GM21786 (cell line): ENCODE results near the gene CLEC2D.
"Not testable (repeated sequence)": the region's sequence is repeated elsewhere in the genome, so short reads cannot be mapped to it uniquely, and the experiment has no call there.

ENCODE experiments used
- ATAC-seq: cut with Tn5 transposase; IDR thresholded peaks from one replicate; pipeline ENCODE4 v1.9.1; 2021; ENCODE audit not compliant: unreplicated experiment

The CLEC2D gene

DNA sequence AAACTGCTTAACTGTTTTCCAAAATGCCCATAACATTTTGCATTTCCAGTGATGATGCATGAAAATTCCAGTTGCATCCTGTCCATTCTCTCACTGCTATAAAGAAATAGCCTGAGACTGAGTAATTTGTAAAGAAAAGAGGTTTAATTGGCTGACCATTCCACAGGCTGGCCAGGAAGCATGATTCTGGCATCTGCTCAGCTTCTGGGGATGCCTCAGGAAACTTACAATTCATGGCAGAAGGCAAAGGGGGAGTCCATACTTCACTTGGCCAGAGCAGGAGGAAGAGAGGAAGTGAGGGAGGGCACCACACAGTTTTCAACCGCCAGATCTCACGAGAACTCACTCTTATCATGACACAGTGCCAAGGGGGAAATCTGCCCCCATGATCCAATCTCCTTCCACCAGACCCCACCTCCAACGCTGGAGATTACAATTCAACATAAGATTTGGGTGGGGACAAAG lies 18.2 kb upstream of the CLEC2D start:
- no peak for ATAC-seq

DNA sequence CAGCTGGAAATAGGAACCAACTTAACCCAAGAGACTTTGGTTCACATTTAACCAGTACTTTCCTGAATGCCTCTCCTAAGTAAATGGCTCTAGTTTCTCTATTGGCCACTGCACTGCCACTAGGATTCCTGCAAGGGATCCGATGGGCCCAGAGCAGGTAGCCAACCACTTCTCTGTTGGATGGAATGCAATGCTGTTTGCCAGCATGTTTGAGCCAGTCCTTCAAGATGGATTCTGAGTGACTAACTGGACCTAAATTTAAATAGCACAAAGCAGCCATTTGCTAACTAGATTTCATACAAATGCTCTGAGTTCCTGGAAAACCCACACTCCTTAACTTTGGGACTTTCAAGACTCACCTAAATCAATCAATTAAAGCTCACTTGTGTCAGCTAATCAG lies 9.5 kb upstream of the CLEC2D start:
- ATAC-seq = no peak

DNA sequence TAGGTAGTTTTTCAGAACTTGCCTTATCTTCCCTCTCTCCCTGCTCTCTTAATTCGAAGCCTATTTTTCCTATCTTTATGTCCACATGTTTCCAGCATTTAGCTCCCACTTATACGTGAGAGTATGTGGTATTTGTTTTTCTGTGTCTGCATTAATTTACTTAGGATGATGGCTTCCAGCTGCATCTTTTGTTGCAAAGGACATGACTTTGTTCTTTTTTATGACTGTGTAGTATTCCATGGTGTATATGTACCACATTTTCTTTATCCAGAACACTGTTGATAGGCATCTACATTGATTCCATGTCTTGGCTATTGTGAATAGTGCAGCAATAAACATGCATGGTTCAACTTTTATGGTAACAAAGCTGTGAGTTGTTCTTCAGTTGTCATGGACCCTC lies 7.8 kb upstream of the CLEC2D start:
- ATAC-seq = no peak

DNA sequence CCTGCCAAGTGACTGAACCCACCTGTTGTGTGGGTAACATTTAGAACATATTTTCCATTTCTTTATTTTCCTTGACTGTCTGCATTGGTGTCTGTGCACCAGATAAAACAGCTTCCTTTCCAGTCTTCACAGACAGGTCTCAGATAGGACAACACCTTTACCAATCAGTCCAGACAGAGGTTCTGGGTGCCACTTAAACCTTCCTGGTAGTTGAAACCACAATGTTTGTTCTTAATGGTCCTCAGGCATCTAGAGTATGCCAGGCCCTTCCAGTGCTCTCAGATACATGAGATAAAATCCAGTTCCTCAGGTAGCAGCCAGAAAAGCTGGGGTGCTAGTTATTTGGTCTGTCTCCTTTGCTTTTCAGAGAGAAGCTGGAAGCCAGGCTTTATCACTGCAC lies 7.0 kb upstream of the CLEC2D start:
- no peak for ATAC-seq

DNA sequence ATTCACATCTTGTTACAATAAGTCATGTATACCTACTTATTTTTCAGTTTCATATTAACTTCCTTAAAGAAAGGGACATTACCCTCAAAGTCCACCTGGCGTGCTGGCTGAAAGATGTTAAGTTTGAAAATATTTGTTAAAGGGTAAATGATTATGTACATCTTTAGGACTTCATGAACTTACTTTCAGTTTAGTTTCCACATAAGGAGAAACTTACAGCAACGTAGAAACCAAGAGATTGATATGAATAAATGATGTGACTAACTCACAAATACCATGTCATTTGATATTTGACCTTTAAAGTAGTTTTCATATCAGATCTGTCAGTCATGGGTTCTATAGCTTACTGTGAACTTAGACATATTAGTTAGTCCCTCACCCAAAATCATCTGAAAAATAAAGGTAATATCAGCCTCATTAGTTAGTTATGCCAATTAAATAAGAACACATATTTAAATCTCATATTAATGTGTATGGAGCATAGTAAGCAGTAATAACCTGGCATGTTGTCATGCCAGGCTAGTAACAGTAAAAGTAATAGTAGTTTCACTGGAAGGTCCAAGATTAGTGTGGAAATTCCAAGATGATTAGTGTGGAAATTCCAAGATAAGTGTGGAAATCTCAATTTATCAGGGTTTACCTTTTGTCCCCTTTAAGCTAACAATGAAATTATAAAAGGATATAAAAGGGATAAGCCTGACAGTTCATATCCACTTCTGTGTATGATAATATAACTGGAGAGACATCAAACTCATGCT lies 1.9 kb upstream of the CLEC2D start:
- peak; percentile 56 for ATAC-seq

DNA sequence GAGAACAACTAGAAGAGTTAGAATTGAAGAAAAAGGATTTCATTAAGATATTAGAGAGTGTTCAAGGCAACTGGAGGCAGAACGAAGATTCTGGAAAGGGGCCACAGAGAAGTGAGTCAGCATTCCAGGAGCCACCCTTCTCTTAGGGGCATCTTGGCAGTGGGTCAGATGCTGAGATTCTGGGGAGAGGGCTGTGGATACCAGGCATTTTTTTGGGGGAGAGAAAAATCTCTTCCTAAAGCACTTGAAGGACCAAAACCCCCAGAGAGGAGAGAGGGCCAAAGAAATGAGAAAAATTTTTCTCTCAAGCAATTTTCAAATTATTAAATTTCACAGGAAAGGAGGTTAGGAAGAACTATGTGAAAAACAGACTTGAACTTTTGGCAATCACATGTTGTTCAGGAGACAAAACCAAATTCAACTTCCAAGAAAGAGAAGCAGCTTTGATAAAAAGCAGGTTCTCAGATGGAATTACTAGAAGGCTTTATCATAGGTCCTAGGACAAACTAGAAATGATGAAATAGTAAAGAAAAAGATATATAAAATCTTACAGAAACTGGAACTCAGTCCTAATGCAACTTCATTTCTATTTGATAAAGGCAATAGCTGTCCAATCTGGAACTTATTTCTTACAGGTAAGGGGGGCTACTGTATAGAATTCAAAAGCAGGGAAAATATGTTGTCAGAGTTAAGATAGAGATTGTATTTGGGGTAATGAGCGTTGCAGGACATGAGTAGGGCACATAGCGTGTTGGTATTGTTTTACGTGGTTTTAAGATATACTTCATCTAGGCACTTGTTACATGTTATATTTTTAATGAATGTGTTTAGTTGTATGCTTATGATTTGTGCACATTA lies 1.1 kb upstream of the CLEC2D start:
- no peak for ATAC-seq

DNA sequence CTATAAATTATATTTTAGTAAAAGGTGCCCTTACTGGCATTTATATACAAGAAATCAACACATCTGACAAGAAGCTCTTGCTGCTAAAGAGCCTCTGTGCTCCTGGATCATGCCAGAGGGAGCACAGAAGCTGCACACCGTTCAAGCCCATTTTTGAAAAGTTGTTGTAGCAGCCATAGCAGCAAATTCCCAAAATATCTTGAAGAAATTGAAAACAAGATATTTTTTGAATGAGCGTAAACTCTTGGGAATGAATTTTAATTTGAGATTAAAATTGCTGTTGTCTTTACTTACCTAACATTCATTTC lies 540 bp upstream of the CLEC2D start:
- no peak for ATAC-seq

DNA sequence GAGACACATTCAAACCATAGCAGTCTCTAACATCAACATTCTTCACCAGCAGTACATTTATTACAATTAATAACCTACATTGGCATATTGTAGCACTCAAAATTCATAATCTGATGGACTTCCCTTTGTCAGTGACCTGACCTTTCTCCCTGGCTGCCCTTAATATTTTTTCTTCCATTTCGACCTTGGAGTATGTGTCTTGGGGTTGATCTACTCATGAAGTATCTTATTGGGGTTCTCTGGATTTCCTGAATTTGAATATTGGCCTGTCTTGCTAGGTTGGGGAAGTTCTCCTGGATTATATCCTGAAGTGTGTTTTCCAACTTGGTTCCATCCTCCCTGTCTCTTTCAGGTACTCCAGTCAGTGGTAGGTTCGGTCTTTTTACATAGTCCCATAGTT lies 2.8 kb downstream of the CLEC2D start:
- ATAC-seq = not testable (repeated sequence)

DNA sequence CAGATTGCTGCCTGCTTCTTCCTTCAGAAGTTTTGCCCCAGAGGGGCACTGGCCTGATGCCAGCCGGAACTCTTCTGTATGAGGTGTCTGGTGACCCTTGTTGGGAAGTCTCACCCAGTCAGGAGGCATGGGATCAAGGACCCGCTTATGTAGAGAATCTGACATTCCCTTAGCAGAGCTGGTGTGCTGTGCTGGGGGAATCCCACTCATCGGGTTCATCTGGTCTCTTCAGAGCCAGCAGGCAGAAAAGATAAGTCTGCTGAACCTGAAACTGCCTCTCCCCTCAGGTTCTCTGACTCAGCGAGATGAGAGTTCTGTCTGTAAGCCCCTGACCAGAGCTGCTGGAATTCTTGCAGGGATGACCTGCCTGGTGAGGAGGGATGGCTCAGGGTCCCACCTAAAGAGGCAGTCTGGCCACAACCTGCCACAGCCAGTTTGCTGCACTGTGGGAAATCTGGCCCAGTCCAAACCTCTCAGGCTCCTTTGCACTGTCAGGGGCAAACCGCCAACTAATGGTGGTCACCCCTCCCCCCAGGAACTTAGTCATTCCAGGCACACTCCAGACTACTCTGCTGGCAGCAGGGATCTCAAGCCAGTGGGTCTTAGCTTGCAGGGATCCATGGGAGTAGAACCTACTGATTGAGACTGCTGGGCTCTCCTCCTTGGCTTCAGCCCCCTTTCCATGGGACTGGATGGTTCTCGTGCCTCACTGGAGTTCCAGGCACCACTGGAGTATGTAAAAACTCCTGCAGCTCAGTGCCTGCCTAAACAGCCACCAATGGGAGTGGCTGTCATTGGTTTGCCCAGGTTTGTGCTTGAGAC lies 4.1 kb downstream of the CLEC2D start:
- ATAC-seq = peak; percentile 43

DNA sequence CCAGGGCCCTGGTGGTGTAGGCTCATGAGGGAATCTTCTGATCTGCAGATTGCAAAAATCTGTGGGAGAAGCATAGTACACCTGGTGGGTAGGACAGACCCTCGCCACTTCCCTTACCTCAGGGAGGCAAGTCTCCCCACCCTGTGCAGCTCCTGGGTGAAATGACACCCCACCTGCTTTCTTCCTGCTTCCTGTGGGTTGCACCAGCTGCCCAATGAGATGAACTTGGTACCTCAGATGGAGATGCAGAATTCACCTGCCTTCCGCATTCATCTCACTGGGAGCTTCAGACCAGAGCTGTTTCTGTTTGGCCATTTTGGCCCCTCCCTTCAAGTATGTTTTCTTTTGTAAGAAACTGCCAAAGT lies 4.7 kb downstream of the CLEC2D start:
- peak; percentile 23 for ATAC-seq

DNA sequence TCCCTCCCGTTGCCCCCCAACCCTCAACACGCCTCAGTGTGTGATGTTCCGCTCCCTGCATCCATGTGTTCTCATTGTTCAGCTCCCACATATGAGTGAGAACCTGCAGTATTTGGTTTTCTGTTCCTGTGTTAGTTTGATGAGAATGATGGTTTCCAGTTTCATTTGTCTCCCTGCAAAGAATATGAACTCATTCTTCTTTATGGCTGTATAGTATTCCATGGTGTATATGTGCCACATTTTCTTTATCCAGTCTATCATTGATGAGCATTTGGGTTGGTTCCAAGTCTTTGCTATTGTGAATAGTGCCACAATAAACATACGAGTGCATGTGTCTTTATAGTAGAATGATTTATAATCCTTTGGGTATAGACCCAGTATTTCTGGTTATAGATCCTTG lies 13.0 kb downstream of the CLEC2D start:
- ATAC-seq = not testable (repeated sequence)

DNA sequence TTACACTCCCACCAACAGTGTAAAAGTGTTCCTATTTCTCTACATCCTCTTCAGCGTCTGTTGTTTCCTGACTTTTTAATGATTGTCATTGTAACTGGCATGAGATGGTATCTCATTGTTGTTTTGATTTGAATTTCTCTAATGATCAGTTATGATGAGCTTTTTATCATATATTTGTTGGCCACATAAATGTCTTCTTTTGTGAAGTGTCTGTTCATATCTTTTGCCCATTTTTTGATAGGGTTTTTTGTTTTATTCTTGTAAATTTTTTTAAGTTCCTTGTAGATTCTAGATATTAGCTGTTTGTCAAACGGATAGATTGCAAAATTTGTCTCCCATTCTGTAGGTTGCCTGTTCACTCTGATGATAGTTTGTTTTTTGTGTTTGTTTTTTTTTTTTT lies 13.4 kb downstream of the CLEC2D start:
- ATAC-seq = not testable (repeated sequence)

DNA sequence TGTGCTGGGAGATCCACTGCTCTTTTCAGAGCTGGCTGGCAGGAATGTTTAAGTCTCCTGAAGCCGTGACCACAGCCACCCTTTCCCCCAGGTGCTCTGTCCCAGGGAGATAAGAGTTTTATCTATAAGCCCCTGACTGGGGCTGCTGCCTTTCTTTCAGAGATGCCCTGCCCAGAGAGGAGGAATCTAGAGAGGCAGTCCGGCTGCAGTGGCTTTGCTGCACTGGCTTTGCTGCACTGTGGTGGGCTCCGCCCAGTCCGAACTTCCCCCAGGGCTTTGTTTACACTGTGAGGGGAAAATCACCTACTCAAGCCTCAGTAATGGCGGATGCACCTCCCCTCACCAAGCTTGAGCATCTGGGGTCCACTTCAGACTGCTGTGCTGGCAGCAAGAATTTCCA lies 15.9 kb downstream of the CLEC2D start:
- not testable (repeated sequence) for ATAC-seq

DNA sequence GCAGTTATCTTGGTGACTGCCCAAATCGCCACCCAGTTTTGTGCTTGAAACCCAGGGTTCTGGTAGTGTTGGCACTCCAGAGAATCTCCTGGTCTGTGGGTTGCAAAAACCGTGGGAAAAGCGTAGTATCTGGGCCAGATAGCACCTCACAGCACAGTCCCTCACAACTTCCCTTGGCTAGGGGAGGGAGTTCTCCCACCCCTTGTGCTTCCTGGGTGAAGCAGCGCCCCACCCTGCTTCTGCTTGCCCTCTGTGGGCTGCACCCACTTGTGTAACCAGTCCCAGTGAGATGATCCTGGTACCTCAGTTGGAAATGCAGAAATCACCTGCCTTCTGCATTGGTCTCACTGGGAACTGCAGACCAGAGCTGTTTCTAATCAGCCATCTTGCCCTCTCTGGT lies 16.4 kb downstream of the CLEC2D start:
- no peak for ATAC-seq

DNA sequence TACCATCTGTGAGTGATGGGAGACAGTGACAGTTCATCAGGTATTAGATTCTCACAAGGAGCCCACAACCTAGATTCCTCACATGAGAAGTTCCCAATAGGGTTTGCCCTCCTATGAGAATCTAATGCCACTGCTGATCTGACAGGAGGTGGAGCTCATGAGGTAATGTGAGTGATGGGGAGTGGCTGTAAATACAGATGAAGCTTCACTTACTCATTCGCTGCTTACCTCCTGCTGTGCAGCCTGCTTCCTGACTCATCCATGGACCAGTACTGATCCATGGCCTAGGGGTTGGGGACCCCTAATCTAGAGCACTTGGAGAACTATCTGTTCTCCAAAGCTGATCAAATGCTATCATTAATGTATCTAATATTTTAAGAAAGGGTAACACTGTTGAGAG lies 17.7 kb downstream of the CLEC2D start:
- ATAC-seq = no peak

DNA sequence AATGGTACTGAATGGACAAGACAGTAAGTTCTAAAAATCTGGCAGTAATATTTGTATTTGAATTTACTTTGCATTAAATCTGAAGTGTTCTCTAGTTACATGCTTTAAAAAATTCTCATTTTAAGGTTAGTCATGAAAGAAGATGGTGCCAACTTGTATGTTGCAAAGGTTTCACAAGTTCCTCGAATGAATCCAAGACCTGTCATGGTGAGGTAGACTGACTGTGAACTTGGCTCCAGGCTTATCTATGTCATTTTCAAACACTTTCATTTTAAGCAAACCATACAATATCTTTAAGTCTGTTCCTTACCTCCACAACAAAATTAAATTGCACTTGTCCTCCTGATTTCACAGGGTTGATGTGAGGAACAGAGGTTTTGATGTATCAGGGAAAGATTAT lies 23.4 kb downstream of the CLEC2D start:
- ATAC-seq = no peak

DNA sequence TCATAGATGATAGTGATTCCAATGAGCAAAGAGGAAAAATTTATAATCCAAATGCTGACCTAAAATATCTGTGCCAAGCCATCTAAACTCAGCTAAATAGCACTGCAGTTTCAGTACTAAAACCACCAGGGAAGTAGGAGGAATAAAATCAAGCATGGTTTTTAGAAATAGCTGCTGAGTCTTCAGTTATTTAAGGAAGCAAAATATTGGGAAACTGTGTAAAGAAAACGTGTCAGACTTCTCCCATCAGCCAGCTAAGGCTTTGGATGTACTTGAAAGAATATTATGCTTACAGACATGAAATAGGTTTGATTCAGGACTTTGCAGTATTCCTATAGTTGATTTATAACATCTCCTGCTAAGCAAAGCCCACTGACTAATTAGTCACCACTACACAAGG lies 24.7 kb downstream of the CLEC2D start:
- no peak for ATAC-seq

DNA sequence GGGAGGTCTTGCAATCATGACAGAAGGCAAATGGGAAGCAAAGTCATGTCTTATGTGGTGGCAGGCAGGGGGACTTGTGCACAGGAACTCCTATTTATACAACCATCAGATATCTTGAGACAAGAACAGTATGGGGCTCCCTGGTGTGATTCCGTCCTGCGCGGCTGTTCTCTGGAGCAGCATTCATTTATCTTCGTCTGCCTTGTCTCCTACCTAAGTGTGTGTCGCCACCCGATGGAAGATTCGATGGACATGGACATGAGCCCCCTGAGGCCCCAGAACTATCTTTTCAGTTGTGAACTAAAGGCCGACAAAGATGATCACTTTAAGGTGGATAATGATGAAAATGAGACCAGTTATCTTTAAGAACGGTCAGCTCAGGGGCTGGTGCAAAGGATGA lies 25.6 kb downstream of the CLEC2D start:
- not testable (repeated sequence) for ATAC-seq

DNA sequence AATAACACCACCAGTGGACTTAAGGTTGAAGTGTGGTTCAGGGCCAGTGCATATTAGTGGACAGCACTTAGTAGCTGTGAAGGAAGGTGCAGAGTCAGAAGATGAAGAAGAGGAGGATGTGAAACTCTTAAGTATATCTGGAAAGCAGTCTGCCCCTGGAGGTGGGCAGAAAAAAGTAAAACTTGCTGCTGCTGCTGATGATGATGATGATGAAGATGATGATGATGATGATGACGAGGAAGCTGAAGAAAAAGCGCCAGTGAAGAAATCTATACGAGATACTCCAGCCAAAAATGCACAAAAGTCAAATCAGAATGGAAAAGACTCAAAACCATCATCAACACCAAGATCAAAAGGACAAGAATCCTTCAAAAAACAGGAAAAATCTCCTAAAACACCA lies 26.1 kb downstream of the CLEC2D start:
- not testable (repeated sequence) for ATAC-seq

DNA sequence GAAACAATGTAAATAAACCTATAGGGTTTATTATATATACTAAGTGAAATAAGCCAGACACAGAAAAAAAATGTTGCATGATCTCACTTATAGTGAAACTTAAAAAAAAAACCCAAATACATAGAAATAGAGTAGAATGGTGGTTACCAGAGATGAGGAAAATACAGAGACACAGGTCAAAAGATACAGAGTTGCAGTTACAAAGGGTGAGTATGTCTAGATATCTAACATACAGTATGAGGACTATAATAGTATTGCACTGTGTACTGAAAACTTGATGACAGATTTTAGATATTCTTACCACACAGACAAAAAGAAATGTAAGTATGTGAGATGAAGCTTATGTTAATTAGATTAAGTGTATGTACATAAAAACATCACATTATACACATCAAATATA lies 28.1 kb downstream of the CLEC2D start:
- no peak for ATAC-seq

DNA sequence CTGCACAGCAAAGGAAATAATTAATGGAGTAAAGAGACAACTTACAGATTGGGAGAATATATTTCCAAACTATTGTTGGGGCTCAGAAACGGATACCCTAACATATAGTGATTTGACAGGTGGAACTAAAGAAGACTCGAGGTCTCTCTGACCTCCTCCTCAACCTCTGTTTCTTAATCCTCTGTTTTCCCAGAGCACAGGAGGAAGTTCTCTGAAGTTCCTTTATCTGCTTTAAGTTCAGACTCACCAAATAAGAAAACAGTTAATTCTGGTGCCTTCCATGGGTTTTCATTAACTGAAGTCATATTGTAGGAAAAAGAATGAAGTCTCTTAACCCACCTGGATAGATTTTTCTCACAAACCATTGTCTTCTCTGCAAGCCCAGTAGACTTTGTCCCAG lies 29.2 kb downstream of the CLEC2D start:
- ATAC-seq = no peak
